ENCODE results near the gene FAT1. TPM values are rescaled to one million over a fixed set of nuclear protein-coding genes. Genes with fewer than 3 reads are reported as not detected.

FAT1 gene
- total RNA-seq, 1 experiment from 2014 or later = 172 TPM

DNA sequence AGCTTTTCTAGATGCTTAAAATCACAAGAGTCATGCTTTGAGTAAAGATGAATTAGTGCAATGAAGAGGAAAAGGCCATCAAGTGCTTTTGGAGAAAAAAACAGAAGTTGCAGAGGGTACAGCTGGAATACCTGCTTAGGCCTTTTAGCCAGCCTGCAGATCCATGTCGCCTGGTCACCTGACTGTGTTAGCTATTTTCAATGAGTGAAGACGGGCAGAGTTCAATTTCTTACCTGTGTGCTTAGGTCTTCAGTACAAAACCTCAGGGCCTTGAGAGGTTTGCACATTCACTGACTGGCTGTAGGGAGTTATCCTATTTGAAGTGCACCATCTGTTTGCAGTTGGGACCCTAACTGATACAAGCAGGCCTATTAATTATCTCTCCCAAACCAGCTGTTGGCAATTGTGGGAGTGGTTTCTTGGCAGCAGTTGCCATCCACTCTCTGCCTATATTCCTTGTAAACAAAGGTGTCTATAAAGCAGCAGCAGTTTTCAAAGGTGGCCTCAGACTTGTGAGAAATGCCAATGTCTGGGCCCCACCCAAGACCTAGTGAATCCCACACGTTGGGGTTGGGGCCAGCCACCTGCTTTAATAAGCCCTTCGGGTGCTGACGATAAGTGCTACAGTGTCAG lies 16.3 kb upstream of the FAT1 start:
- Mint-ChIP-seq H3K36me3 (no peaks in the 10 kb centered on the region), H3K4me3 (no peak overlapping the region), H3K27me3 (ENCODE audit: low read depth) (no peaks in the 10 kb centered on the region), H3K27ac (no peak overlapping the region), H3K9me3 (no peaks in the 10 kb centered on the region), H3K4me1 (peaks cover 4% of the 10 kb centered on the region; the same call in 1 of the 2 replicates)
- DNase-seq (ENCODE audit: low spot score) = no peak
- no peak for ATAC-seq
- ChIA-PET CTCF (no interaction called here), POLR2A (no interaction called here)
- TF ChIP-seq ZNF263 (CRISPR knock-in tag; IDR thresholded peaks at IDR 0.05; ENCODE audit: low read depth) (no peak), AR (CRISPR knock-in tag; IDR thresholded peaks at IDR 0.05) (no peak), USF2 (CRISPR knock-in tag; IDR thresholded peaks at IDR 0.05) (no peak), STAT6 (CRISPR knock-in tag; conservative IDR thresholded peaks at IDR 0.05; ENCODE audit: low read depth) (no peak)
- TF ChIP-seq, protein P1, sequence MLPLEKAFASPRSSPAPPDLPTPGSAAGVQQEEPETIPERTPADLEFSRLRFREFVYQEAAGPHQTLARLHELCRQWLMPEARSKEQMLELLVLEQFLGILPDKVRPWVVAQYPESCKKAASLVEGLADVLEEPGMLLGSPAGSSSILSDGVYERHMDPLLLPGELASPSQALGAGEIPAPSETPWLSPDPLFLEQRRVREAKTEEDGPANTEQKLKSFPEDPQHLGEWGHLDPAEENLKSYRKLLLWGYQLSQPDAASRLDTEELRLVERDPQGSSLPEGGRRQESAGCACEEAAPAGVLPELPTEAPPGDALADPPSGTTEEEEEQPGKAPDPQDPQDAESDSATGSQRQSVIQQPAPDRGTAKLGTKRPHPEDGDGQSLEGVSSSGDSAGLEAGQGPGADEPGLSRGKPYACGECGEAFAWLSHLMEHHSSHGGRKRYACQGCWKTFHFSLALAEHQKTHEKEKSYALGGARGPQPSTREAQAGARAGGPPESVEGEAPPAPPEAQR (CRISPR knock-in tag; IDR thresholded peaks at IDR 0.05) = no peak

DNA sequence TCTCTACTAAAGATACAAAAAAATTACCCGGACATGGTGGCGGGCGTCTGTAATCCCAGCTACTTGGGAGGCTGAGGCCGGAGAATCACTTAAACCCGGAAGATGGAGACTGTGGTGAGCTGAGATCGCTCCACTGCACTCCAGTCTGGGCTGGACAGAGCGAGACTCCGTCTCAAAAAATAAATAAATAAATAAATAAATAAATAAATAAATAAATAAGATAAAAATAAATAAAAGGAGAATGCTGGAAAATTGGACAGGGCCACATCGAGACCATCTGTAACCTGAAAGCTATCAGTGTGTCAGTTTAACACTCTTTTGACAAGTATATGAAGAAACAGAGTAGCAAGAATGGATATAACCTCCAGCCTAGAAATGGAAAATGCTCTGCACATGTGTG lies 15.7 kb upstream of the FAT1 start:
- no peaks in the 10 kb centered on the region for H3K27me3 Mint-ChIP-seq (ENCODE audit: low read depth)
- DNase-seq (ENCODE audit: low spot score) (no peak), ATAC-seq (no peak)
- no peaks in the 10 kb centered on the region for H3K9me3 Mint-ChIP-seq
- TF ChIP-seq, protein P2, sequence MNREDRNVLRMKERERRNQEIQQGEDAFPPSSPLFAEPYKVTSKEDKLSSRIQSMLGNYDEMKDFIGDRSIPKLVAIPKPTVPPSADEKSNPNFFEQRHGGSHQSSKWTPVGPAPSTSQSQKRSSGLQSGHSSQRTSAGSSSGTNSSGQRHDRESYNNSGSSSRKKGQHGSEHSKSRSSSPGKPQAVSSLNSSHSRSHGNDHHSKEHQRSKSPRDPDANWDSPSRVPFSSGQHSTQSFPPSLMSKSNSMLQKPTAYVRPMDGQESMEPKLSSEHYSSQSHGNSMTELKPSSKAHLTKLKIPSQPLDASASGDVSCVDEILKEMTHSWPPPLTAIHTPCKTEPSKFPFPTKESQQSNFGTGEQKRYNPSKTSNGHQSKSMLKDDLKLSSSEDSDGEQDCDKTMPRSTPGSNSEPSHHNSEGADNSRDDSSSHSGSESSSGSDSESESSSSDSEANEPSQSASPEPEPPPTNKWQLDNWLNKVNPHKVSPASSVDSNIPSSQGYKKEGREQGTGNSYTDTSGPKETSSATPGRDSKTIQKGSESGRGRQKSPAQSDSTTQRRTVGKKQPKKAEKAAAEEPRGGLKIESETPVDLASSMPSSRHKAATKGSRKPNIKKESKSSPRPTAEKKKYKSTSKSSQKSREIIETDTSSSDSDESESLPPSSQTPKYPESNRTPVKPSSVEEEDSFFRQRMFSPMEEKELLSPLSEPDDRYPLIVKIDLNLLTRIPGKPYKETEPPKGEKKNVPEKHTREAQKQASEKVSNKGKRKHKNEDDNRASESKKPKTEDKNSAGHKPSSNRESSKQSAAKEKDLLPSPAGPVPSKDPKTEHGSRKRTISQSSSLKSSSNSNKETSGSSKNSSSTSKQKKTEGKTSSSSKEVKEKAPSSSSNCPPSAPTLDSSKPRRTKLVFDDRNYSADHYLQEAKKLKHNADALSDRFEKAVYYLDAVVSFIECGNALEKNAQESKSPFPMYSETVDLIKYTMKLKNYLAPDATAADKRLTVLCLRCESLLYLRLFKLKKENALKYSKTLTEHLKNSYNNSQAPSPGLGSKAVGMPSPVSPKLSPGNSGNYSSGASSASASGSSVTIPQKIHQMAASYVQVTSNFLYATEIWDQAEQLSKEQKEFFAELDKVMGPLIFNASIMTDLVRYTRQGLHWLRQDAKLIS (CRISPR knock-in tag; IDR thresholded peaks at IDR 0.05; ENCODE audit: borderline replicate concordance) = no peak
- no peak for TF ChIP-seq TCF7 (CRISPR knock-in tag; IDR thresholded peaks at IDR 0.05; ENCODE audit: low read depth)
- TF ChIP-seq, protein P3, sequence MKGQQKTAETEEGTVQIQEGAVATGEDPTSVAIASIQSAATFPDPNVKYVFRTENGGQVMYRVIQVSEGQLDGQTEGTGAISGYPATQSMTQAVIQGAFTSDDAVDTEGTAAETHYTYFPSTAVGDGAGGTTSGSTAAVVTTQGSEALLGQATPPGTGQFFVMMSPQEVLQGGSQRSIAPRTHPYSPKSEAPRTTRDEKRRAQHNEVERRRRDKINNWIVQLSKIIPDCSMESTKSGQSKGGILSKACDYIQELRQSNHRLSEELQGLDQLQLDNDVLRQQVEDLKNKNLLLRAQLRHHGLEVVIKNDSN (CRISPR knock-in tag; IDR thresholded peaks at IDR 0.05) = no peak
- no peak for TF ChIP-seq ERG (CRISPR knock-in tag; IDR thresholded peaks at IDR 0.05)
- TF ChIP-seq ZNF512 (CRISPR knock-in tag; IDR thresholded peaks at IDR 0.05; ENCODE audit: borderline replicate concordance) = no peak
- no peak for TF ChIP-seq CREM (CRISPR knock-in tag; IDR thresholded peaks at IDR 0.05)
- ChIA-PET CTCF (no interaction called here), POLR2A (no interaction called here)
- no peaks in the 10 kb centered on the region for H3K36me3 Mint-ChIP-seq
- no peak overlapping the region for H3K27ac Mint-ChIP-seq
- H3K4me1 Mint-ChIP-seq = peaks cover 4% of the 10 kb centered on the region; the same call in 1 of the 2 replicates
- no peak overlapping the region for H3K4me3 Mint-ChIP-seq

All from WTC11 (cell line).